SK-N-SH (cell line): ENCODE results near the gene MAST2.
"Not testable (repeated sequence)": the region's sequence is repeated elsewhere in the genome, so short reads cannot be mapped to it uniquely, and the experiment has no call there.

ENCODE experiments used
- FOXM1 ChIP-seq: IDR thresholded peaks from 2 replicates; pipeline ENCODE4 v1.4.0; 2012; ENCODE audit warnings: low read depth, mild to moderate bottlenecking
- TF ChIP-seq, protein P1 (sequence below): fragments of 200-600 bp; sonication (generic); IDR thresholded peaks from 2 replicates; pipeline ENCODE4 v1.6.1; 2017; ENCODE audit warnings: antibody characterized with exemption, mild to moderate bottlenecking, moderate library complexity

DNA sequence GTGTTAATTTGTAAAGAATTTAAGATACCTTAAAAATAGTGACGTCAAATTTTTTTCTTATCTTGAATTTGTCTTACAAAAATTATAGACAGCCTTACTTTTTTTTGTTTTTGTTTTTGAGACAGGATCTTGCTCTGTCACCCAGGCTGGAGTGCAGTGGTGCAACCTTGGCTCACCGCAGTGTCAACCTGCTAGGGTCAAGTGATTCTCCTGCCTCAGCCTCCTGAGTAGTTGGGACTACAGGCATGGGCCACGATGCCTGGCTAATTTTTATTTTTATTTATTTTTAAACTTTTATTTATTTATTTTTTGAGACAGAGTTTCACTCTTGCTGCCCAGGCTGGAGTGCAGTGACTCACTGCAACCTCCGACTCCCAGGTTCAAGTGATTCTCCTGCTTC is 40.6 kb downstream of the MAST2 start:
- TF ChIP-seq FOXM1, result not testable (repeated sequence)
- TF ChIP-seq, protein P1, sequence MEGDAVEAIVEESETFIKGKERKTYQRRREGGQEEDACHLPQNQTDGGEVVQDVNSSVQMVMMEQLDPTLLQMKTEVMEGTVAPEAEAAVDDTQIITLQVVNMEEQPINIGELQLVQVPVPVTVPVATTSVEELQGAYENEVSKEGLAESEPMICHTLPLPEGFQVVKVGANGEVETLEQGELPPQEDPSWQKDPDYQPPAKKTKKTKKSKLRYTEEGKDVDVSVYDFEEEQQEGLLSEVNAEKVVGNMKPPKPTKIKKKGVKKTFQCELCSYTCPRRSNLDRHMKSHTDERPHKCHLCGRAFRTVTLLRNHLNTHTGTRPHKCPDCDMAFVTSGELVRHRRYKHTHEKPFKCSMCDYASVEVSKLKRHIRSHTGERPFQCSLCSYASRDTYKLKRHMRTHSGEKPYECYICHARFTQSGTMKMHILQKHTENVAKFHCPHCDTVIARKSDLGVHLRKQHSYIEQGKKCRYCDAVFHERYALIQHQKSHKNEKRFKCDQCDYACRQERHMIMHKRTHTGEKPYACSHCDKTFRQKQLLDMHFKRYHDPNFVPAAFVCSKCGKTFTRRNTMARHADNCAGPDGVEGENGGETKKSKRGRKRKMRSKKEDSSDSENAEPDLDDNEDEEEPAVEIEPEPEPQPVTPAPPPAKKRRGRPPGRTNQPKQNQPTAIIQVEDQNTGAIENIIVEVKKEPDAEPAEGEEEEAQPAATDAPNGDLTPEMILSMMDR, result not testable (repeated sequence)
